ENCODE data around the gene CAPRIN2. TPM values are rescaled to one million over a fixed set of nuclear protein-coding genes. Genes with fewer than 3 reads are reported as not detected.

Gene CAPRIN2
- polyA plus RNA-seq, 1 donor = 56.3 TPM

DNA sequence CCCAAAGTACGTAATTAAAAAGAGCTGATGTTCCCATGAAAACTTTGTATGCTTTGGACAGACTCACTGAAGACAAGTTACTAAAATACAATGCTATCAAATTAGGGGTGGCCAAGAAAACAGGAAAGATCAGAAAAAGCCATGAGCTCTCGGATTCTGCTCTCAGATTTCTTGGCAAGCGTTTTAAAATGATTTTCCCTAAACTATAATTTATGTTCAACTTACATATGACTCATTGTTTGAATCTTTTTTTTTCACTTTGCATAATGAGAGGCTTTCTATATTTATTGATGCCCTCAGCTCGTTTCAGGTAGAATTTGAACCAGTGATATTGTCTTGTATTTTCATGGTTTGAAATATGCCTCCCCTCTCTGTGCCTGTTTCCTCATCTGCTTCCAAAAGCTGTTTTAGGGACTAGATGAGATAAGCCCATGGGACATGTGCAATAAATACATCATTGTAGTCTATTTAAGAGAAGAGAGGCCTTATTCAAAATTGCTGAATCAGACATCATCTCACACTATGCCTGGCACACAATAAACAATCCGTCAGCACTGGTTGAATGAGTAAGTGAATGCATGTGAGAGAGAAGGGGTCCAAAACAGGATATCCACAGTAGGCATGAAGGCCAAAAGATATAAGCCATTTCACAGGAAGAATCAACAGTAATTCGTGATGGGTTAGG, 54.4 kb downstream of the CAPRIN2 start:
- no peak for DNase-seq

DNA sequence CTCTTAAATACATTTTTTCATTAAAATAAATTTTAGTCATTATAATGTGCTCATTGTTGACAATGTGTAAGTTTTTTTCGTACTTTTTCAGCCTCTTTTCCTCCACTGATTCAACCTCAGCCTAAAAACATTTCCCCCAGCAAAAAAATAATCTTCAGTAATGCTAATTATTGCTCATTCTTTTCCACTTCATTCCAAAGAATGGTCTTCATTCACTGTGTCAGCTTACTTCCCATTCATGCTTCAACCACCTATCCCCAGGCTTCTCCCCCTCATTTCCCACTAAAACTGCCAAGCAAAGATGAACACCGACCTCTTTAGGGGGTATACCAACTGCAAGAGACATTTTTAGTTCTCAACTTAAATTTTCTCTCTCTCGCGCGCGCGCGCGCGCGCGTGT, 56.4 kb downstream of the CAPRIN2 start:
- DNase-seq = no peak

DNA sequence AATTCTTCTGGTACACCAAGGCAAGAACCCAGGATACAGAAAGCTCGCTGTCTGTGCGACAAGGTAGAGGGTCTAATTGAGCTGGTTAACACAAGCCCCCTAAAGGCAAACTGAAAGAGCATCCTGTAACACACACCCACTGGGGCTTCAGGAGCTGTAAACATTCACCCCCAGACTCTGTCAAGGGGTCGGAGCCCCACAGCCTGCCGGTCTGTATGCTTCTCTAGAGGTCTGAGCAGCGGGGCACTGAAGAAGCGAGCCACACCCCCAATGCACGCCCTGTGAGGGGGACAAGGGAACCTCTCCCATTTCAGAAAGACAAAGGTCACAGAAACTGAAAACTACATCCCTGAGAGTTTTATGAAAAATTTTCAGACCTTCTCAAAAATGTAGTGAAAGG, 57.8 kb downstream of the CAPRIN2 start:
- DNase-seq = no peak

DNA sequence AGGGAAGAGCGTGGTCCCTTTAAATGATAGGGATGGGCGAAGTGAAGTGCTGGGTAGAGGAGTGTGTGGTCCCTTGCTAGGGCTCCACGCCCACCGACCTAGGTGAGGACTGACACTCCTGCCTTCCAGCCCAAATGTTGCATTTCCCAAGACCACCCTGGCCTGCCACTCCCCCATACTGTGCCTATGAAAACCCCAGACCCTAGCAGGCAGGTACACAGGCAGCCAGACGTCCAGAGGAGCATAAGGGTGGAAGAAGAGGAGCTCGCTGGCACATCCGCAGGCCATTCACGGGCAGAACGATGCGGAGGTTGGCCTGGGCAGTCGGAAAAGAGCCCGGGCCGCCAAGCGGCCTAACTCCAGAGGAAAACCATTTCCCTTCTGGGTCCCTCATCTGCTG, 58.3 kb downstream of the CAPRIN2 start:
- DNase-seq = no peak

DNA sequence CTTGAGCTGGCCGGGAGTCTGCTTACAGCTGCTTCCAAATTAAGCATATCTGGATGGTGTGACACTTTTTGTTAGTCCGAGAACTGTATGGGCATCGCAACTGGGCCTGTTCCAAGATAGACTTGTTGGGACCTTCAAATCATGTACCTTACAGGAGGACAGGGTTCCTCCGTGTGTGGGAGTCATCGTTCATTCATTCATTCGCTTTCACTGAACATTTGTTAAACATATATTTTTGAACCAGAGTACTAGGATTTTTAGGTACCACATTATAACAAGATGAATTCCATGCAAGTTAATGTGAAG, 58.7 kb downstream of the CAPRIN2 start:
- no peak for DNase-seq

DNA sequence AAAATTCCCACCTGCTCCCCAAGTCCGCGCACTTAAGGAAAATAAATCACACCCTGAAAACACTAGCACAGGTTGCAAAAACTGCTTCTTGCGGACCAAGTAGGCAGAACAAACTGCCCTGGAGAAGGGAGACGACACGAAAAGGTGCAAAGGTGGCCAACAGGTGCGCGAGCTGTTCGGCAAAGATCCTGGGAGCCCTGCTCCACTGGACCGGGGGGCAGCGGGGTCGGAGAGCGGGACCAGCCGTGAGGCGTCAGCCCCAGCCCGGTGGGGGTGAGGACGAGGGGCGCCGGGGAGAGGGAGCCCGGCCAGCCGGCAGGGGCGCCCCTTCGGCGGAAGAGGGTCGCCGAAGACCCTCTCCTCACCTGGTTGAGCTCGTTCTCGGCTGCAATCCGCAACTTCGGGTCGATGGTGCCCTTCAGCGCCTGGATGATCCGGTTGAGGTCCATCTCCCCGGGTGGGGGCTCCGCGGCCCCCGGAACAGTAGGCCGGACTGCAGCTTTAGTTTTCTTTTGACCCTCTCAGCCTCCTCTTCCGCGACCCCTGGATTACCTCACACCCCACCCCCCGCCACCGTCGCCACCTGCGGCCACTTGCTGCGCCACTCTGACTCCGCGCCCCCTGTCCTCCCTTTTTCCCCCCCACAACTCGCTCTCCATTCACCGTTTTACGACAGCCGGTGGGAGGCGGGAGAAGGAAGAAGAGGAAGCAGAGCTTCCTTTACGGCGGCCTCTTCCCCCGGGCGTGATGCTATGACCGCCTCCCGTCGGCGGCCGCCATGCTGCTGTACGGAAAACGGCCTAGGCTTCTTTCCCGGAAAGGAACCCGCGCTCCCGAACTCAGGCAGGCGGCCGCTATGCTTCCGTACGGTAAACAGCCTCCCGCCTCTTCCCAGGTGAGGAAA, 59.3 kb downstream of the CAPRIN2 start, which contains the start of gene IPO8:
IPO8 (minus strand) TSS at position 671 of the 904 bp plus-strand sequence; CDS start at position 449, 222 bp downstream.
- DNase-seq = peak; percentile 95

DNA sequence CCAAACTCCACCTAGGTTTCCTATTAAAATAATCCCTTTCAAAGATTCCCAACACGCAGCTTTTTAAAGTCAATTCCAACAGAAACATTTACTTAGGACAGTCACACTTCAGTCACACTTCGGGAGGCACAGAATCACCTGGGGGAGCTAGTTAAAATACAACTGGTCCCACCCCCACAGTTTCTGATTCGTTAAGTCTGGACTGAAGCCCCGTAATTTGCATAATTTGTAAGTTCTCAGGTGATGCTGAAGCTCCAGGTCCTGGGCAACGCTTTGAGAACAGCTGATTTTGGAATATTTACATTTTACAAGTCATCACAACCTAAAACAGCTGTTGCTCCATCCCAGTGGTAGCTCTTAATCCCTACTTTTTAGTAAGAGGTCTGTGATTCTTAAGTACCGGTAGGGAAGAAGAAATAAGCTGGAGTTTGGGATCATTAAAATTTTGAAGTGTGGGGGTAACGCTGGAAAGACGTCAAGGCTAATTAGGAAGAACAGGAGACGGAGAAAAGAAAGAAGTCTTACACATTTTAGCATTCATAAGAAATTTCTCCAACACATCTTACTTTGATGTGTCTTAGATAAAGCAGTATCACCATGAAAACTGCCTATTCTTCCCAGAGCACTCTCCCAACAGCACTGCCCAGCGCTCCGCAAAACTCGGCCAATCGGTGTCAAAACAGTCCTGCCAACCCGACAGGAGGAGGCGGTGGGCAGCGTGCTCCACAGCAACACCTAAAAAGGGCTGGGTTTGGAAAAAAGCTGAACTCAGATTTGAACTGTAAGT, 60.1 kb downstream of the CAPRIN2 start:
- peak; percentile 49 for DNase-seq

DNA sequence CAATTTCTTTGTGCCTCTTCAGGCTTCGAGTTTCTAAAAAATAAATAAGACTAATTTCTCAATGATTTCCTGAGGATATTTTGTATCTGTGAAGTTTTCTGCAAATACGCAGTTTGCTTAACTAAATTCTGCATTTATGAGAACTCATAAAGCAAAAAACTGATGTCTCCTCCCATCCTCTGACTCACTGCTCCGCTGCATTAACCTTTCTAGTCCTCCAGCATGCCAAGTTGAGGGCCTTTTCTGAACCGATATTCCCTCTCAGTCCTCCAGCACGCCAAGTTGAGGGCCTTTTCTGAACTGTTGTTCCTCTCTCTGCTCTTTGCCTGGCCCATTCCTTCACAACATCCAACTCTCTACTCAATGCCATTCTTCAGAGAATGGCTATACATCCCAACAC, 62.3 kb downstream of the CAPRIN2 start:
- DNase-seq = no peak

DNA sequence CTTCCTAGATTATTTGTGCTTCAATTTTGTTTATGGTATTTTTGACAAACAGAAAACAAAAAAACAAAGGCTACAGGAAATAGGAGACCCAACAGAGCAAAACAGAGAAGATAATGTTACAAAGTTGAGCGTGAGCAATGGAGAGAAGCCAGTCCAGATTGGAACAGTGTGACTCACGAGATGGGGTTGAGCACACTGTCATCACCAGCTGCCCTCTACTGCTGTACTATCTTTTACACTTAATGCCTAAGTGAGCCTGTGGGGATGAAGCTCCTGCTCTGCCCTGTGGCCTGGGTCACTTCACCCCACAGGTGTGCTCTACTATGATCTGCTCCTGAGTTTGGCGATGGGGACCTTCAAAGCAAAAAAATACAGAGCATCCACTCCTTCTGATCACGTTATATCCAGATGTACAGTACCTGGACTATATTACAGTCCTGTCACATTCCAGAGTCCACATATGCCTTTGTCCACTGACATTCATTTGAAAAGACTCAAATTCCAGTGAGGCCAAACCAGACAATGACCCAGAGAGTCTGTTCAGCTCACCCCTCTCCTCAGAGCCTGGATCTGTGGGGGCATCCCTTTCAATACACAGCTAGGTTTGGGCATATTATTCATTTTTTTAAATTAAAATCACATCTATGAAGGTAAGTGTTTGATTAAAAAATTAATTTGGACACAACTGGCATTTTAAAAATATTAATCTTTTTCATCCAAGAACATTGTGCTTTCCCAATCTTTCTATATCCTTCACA, 63.5 kb downstream of the CAPRIN2 start:
- DNase-seq = no peak

DNA sequence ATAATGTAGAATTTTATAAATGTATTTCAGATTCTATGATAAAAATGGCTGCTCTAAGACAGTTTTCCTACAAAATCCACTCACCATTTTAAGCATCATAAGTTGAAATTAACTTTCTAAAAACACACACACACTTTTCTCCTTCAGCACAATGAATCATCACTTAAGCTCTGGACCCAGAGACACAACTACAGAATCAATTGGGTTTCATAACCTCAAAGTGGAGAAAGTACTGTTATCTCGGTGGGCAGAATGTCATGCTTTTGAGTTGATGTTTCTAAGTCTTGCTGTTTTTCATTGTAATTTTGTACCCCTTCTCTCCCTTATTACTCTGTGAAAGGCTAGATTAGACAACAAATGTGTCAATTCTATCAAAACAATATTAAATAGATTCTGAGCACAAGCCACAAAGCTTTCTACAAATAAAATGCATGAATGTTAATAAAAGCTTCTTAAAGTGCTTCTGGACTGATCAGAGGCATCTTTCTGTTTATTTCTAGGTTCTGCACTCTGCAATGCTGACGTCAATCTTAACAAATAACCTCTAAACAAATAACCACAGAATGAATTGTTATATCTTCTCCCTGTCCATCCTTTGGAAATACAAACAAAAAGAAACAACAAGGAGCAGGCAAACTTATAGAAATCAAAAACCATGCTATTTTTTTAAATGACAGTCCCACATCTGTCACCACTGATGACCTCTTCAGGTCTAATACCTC, 67.3 kb downstream of the CAPRIN2 start:
- no peak for DNase-seq

DNA sequence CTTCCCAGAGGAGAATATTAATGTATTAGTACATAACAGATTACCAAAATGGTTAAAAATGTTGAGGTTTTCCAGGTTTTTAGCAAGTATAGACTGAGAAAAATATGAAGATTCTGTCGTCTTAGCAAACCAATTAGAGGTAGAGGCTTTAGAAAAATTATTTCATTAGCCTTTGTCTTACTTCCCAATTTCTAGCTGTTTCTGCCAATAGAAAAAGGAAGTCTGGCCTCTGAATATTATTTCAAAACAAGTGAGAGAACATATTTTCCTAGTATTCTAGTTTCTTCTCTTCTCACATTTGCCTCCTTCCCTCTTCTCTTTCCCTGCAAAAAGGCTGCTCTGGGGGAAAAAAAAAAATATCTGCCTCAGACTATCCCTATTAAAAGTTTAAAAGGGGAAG, 75.5 kb downstream of the CAPRIN2 start:
- no peak for DNase-seq

DNA sequence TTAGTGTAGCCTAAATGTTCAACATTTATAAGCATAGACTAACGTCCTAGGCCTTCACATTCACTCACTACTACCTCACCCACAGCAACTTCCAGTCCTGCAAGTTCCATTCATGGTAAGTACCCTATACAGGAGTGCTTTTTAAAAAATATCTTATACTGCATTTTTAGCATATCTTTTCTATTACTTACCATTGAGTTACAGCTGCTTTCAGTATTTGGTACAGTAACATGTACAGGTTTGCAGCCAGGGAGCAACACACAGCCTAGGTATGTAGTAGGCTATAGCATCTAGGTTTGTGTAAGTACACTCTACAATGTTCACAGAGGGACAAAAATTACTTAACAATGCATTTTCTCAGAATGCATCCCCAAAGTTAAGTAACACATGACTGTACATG, 76.5 kb downstream of the CAPRIN2 start:
- no peak for DNase-seq

DNA sequence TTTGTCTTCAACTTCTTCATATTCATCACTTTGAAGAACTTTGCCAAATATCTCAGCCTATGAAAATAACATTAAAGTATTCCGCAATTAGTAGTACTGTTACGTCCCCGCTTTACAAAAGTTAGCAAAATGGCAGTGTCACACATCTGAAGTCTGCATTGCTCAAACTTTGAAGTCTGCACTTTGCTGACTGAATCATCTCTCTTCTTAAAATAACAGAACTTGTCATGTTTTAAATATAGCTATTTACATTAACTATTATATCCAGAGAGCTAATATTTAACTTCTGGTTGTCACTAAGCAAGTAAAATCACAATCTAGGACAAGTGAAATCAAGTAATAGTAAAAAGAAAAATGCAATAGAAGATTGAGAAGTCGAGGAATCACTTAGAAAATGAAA, 93.5 kb downstream of the CAPRIN2 start:
- DNase-seq = no peak

Other genes with a start within 250 kb of the CAPRIN2 start
- 70.7 TPM for gene IPO8, start 59.1 kb downstream of the CAPRIN2 start, polyA plus RNA-seq (ENCODE audit: insufficient read length)
- 5.3 TPM for gene TSPAN11, start 171.8 kb upstream of the CAPRIN2 start, polyA plus RNA-seq (ENCODE audit: insufficient read length)